Upper lobe of right lung (tissue), 1 donor: ENCODE measurements around the gene RAB10. TPM values are rescaled to one million over a fixed set of nuclear protein-coding genes. Genes with fewer than 3 reads are reported as not detected.
"Not testable (repeated sequence)": the region's sequence is repeated elsewhere in the genome, so short reads cannot be mapped to it uniquely, and the experiment has no call there.

ENCODE experiments used
- ATAC-seq: fragments of 200-7000 bp; cut with Tn5 transposase; one replicate; pipeline ENCODE4 v1.9.1; 2020; ENCODE audit warnings: mild to moderate bottlenecking, moderate library complexity
- DNase-seq: peaks from one replicate; pipeline ENCODE4 v3.0.0-alpha.2; 2020
- H3K27ac ChIP-seq: fragments of 200-600 bp; one replicate; pipeline ENCODE4 v1.8.0; 2022
- H3K27me3 ChIP-seq: fragments of 200-600 bp; one replicate; pipeline ENCODE4 v1.8.0; 2022; ENCODE audit warnings: mild to moderate bottlenecking
- H3K36me3 ChIP-seq: fragments of 200-600 bp; one replicate; pipeline ENCODE4 v1.8.0; 2022
- H3K4me1 ChIP-seq: fragments of 200-600 bp; one replicate; pipeline ENCODE4 v1.8.0; 2022
- H3K4me3 ChIP-seq: fragments of 200-600 bp; one replicate; pipeline ENCODE4 v1.8.0; 2022; ENCODE audit warnings: mild to moderate bottlenecking
- H3K9me3 ChIP-seq: fragments of 200-600 bp; one replicate; pipeline ENCODE4 v1.8.0; 2022
- CTCF ChIP-seq: fragments of 200-600 bp; IDR thresholded peaks from one replicate; pipeline ENCODE4 v1.8.0; 2022; ENCODE audit warnings: antibody characterized with exemption
- intact Hi-C: fragments of 100-400 bp; cut with DNase I; formaldehyde crosslinking; loops from one replicate; pipeline ENCODE4 v1.11.0; 2022
- total RNA-seq: library from RNA; stranded (reverse); fragmentation: NEBNext Ultra II Directional; extraction: Animal tissue kit (Norgen Biotek cat#: 25700); gene quantifications from one replicate; pipeline ENCODE4 v1.2.1, GENCODE V29; 2021
- donor health status: DM: no; HTN: yes; CAD: no; lungs with severe emphysema.

Gene RAB10
- total RNA-seq, 1 donor from 2014 or later, result 111 TPM

DNA sequence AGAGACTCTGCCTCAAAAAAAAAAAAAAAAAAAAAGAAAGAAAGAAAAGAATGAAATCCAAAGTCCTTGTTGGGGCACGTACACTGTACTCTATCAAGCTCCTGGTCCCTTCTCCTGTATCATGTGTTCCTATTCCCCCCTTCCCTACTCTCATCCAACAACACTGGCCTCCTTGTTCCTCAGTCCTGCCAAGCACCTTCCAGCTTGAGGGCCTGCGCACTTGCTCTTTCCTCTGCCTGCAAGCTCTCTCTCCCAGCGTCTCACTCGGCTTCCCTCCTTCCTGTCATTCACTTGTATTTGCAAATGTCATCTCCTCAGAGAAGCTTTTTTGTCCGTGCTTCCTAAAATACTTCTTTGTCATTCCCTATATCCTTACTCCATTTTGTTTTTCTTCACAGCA, 40.8 kb upstream of the RAB10 start:
- H3K27me3 ChIP-seq, result no peaks in the 10 kb centered on the region
- intact Hi-C loops, result loop anchor here (5.0 kb wide), 1 partner anchor 149 kb away; no protein-coding TSS in a partner anchor
- no peaks in the 10 kb centered on the region for H3K9me3 ChIP-seq
- no peak overlapping the region for H3K4me3 ChIP-seq
- TF ChIP-seq CTCF, result no peak
- H3K27ac ChIP-seq, result no peak overlapping the region
- H3K36me3 ChIP-seq, result no peaks in the 10 kb centered on the region
- DNase-seq, result no peak
- no peaks in the 10 kb centered on the region for H3K4me1 ChIP-seq
- ATAC-seq, result no peak

DNA sequence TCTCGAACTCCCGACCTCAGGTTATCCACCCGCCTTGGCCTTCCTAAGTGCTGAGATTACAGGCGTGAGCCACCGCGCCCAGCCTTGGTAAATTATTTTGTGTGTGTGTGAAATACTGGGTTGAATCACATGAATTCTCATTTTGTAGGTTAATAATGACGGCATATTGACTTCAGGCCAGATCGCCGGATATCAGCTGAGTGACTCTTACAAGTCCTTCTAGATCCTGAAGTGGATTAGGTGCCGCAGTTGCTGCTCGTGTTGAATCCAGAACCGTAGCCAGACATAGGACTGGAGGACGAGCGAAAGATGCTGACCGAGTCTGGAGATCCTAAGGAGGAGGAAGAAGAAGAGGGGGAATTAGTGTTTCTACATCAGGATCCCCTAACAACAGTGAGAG, 39.4 kb upstream of the RAB10 start:
- intact Hi-C loops, result loop anchor here (5.0 kb wide), 1 partner anchor 148 kb away; no protein-coding TSS in a partner anchor
- no peak for TF ChIP-seq CTCF

GRCh38 chr2:25996844-25997243, 37.0 kb upstream of the RAB10 start:
- TF ChIP-seq CTCF, result no peak
- Histone ChIP-seq H3K9me3 (no peaks in the 10 kb centered on the region), H3K27me3 (no peaks in the 10 kb centered on the region), H3K27ac (no peak overlapping the region), H3K4me3 (no peak overlapping the region), H3K4me1 (peaks cover 16% of the 10 kb centered on the region), H3K36me3 (no peaks in the 10 kb centered on the region)
- no peak for DNase-seq
- intact Hi-C loops, result no loop called here
- ATAC-seq, result no peak

More for the DNA sequence above, 39.4 kb upstream of the RAB10 start:
- peak; percentile 47 for ATAC-seq
- no peaks in the 10 kb centered on the region for H3K27me3 ChIP-seq
- no peak overlapping the region for H3K27ac ChIP-seq
- no peak for DNase-seq
- H3K9me3 ChIP-seq, result no peaks in the 10 kb centered on the region
- H3K4me3 ChIP-seq, result no peak overlapping the region
- no peaks in the 10 kb centered on the region for H3K36me3 ChIP-seq
- no peaks in the 10 kb centered on the region for H3K4me1 ChIP-seq

- intact Hi-C loops, H3K27me3 ChIP-seq, H3K27ac ChIP-seq, ATAC-seq, DNase-seq, H3K4me3 ChIP-seq, H3K9me3 ChIP-seq, H3K36me3 ChIP-seq: not testable (repeated sequence)
- peaks cover 28% of the 10 kb centered on the region for H3K4me1 ChIP-seq
Measured at GRCh38 chr2:25998816-25999383, 35.0 kb upstream of the RAB10 start.

DNA sequence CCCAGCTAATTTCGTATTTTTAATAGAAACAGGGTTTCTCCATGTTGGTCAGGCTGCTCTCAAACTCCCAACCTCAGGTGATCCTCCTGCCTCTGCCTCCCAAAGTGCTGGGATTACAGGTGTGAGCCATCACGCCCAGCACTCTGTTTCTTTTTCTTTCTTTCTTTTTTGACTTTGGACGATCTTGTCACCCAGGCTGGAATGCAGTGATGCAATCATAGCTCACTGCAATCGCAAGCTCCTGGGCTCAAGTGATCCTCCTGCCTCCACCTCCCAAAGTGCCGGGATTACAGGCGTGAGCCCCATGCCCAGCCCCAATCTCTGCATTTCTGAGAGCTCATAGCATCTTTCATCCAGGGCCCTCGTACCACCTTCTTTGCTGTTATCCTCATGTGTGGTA, 34.5 kb upstream of the RAB10 start:
- intact Hi-C loops, H3K4me3 ChIP-seq, H3K36me3 ChIP-seq, H3K27me3 ChIP-seq, ATAC-seq, H3K9me3 ChIP-seq, DNase-seq, H3K27ac ChIP-seq: not testable (repeated sequence)
- H3K4me1 ChIP-seq, result peaks cover 28% of the 10 kb centered on the region

DNA sequence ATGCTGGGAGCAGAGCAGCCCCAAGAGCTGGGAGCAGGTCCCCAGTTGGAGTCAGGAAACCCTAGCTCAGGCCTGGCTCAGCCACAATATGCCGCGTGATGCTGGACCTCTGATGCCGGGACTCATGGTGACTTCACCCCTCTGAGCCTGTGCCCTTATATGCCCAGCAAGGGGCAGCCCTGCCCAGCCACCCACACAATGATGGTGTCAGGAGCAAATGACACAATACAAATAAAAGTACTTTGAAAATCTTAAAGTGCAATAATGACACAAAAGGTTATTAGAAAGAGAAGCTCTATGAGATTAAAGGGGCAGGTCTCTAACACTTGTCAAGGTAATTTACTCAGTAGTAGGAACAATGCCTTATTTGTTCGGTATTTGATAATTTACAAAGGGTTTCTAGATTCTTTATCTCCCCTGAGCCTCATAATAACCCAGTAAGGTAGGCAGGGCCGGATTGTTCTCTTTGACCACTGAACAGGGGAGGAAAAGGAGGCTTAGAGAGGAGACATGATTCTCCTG, 33.3 kb upstream of the RAB10 start:
- no peak overlapping the region for H3K4me3 ChIP-seq
- H3K27ac ChIP-seq, result no peak overlapping the region
- DNase-seq, result peak; percentile 82
- intact Hi-C loops, result no loop called here
- no peaks in the 10 kb centered on the region for H3K27me3 ChIP-seq
- ATAC-seq, result peak; percentile 81
- H3K36me3 ChIP-seq, result no peaks in the 10 kb centered on the region
- H3K9me3 ChIP-seq, result no peaks in the 10 kb centered on the region
- no peak for TF ChIP-seq CTCF
- H3K4me1 ChIP-seq, result peaks cover 28% of the 10 kb centered on the region
